ENCODE data around the gene SH3BP5.

Gene SH3BP5

GRCh38 chr3:15272426-15273196, 59.8 kb downstream of the SH3BP5 start:
- DNase-seq, result no peak

GRCh38 chr3:15271785-15272381, 60.5 kb downstream of the SH3BP5 start:
- peak; percentile 89 for DNase-seq

DNA sequence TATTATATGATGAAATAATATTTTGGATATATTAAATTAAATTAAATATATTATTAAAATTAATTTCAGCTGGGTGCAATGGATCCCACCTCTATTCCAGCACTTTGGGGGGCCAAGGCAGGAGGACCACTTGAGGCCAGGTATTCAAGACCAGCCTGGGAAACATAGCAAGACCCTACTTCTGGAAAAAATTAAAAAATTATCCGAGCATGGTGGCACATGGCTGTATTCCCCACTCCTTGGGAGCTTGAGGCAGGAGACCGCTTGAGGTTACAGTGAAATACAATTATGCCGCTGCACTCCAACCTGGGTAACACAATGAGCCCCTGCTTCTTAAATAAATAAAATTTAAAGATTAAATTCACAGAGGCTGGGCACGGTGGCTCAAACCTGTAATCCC, 61.4 kb downstream of the SH3BP5 start:
- DNase-seq, result no peak

GRCh38 chr3:15269091-15269989, 63.0 kb downstream of the SH3BP5 start:
- peak; percentile 93 for DNase-seq

- peak; percentile 91 for DNase-seq
Observed at GRCh38 chr3:15268033-15268631, 64.3 kb downstream of the SH3BP5 start.

- DNase-seq, result no peak
Observed at GRCh38 chr3:15267502-15267901, 64.9 kb downstream of the SH3BP5 start.

GRCh38 chr3:15266510-15267376, 65.6 kb downstream of the SH3BP5 start:
- DNase-seq, result no peak

- DNase-seq, result no peak
Observed at GRCh38 chr3:15265655-15266509, 66.5 kb downstream of the SH3BP5 start.

GRCh38 chr3:15264486-15264885, 67.9 kb downstream of the SH3BP5 start:
- no peak for DNase-seq

GRCh38 chr3:15263926-15264325, 68.5 kb downstream of the SH3BP5 start:
- no peak for DNase-seq

DNA sequence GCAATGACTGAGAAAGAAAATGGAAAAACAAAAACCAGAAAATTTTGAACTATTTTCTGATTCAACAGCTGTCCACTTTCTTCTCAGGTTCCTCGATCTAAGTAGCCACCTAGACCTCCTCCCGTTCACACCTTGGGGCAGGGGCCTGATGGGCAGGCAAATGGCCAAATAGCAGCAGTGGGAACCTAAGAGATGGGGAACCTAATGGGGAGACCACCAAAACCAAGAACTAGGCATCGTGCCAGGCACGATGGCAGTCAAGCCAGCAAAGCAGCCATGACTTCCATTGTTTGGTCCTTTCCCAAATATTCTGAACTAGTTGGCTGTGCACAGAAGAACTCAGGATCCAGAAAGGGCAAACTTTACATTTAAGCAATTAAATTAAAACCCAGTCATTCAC, 69.3 kb downstream of the SH3BP5 start:
- no peak for DNase-seq

- no peak for DNase-seq
Observed at GRCh38 chr3:15262021-15262420, 70.4 kb downstream of the SH3BP5 start.

DNA sequence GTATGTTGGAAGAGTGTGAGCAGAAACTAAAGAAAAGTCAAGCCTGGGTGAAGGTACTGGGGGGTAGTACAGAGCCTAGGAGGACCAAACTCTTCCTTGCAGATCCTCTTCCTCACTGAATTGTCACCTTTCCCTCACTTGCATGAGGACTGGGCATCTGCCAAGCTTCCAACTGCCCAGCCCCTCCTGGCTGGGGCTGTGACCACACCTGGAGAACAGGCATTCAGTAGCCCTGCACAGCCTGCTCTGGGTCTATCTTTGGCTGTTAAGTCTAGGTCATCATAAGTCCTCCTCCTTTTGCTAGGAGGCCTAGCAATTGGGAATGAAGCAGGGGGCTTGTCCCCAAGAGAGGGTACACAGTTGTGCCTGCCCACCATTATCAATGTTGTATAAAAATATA, 71.1 kb downstream of the SH3BP5 start:
- no peak for DNase-seq

DNA sequence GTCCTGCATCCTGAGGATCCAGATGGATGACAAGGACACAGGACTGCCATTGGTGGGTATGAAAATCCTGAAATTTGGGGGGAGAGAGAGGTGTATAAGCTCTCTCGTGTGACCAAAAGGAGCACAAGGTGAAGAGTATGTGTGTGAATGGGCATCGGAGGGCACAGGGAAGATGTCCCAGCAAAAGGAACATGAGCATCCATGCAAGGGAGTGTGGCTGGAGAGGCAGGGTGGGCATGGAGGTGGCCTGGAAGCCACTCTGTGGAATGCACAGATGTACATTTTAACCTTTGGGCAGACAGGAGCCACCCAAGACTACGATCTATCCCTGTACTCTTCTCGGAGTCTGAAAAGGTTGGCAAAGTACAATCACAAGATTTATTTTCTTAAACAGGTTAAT, 71.9 kb downstream of the SH3BP5 start:
- DNase-seq, result no peak

DNA sequence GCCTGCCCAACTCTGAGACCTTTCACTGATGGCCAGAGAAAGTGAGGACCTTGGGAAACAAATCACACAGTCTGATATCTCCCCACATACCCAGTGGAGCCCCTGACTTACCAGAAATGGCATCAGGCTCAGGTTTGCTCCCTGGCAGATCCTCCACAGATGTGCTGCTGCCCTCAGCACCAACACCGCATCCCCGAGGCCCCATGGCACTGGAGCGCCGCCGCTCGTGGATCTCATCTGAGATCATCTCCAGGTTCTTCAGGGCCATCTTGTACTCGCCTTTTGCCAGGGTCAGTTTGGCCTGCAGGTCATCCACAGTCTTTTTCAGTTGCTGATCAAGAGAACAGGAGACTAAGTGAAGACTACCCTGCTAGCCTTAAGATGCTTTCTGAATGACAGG, 73.7 kb downstream of the SH3BP5 start:
- no peak for DNase-seq

DNA sequence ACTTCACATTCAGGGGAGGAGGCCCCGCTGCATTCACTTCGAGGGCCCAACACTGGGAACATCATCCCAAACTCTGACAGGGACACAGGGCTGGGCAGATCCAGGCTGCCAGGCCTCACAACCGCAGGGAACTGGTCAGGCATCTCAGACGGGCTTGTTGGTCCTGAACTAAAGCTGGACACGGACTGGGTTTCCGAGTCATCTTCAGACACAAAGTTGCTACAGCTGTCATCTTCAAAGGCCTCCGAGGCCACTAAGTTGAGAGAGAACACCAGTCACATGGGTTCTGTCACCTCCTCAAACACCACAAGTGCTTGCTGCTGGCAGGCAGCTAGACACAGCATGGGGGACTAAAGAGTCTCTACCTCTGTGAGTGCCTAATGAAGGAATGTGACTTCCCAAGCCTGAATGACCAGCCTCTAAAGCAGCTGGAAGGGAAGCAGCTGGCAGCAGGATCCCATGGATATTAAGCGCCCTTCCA, 75.5 kb downstream of the SH3BP5 start:
- DNase-seq, result no peak

- DNase-seq, result no peak
Observed at GRCh38 chr3:15255215-15255614, 77.2 kb downstream of the SH3BP5 start.

DNA sequence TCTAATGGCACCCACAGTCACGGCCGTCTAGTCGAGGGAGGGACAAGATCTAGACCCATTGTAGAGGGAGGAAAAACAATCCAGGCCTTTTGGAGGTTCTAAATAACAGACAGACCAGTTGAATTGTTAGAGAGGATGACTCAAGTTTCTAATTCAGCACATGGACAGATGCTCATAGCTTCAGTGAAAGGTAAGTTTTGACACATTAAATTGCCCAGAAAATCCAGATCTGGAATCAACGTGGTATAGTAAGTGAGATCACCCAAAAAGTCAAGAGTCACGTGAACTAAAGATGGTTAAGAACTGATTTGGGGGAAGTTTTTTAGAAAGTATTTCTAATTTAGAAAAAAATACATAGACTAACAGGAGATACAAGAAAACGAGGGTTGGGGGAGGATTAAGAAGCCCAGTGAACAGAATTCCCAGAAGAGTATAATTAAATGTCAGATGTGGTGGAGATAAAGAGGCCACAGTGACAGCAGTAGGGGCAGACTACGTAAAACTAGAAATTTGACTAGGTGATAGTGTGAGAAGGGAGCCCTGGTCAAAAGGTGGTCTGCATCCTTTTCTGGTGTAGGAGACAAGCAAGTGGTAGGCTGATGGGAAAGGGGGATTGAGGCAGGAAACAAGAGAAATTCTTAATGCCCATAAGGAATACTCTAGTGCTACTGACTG, 79.2 kb downstream of the SH3BP5 start:
- no peak for DNase-seq

GRCh38 chr3:15246186-15246585, 86.2 kb downstream of the SH3BP5 start:
- DNase-seq, result no peak

DNA sequence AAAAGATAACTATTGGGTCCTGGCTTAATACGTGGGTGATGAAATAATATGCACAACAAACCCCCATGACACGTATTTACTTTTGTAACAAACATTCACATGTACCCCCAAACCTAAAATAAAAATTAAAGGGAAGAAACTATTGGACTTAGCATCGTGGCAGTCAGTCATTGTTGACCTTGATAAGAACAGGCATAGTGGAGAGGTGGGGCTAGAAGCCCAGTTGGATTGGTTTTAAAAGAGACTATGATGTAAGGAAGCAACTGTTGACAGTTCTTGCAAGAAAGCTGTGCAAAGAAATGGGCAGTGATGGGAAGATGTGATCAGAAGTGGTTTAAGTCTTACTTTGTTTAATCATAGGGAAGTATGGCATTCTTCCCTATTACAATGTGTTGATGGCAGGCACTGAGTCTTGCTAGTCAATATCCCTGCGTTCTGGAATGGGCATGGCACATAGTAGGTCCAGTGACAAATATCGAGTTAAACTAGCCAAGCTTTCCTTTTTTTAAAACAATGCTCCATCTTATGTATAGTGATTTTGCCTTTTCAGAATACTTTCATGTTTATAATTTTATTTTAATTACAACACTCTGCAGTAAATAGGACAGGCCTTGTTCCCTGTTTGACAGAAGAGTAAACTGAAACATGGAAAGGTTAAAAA, 88.4 kb downstream of the SH3BP5 start:
- DNase-seq, result no peak
